OCI-LY7 (cell line): ENCODE data around the gene PKNOX1.

Experiments
- CTCF ChIP-seq: fragments of 200-600 bp; sonication (generic); conservative IDR thresholded peaks from 2 replicates; pipeline ENCODE4 v1.5.1; 2014; ENCODE audit warnings: mild to moderate bottlenecking, antibody characterized with exemption, low read length, moderate library complexity, mixed read lengths
- EZH2phosphoT487 ChIP-seq: fragments of 200-600 bp; sonication (generic); IDR thresholded peaks from 2 replicates; pipeline ENCODE4 v1.6.1; 2018; ENCODE audit warnings: low read depth, borderline replicate concordance, mild to moderate bottlenecking, mixed run types, antibody characterized with exemption, low read length, moderate library complexity, mixed read lengths

DNA sequence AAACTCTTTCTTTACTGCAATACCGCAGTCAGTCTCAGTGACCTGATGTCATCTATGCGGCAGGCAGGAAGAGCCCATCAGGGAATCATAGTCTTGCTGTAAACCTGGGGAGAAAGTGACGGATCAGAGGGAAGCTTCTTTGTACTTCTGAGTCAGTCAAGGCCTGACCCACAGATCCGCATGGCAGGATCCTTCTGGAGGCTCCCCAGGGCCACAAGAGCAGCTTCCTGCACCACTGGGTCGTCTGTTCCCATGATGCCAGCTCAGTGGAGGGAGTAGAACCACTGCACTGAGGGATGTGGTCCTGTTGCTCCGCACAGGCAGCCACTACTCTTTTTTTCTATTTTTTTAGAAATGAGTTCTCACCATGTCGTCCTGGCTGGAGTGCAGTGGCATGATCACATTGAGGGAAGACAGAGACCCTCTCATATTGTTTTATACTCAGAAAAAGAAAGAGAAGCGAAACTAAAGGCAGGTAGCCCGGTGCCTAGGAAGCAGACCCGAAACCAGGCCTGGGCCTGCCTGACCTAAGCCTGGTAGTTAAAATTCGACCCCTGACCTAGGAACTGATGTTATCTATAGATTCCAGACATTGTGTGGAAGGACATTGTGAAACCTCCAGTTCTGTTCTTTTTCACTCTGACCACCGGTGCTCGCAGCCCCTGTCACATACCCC lies 42.7 kb upstream of the PKNOX1 start:
- TF ChIP-seq CTCF (no peak), EZH2phosphoT487 (no peak)
